HG03342 (cell line): ENCODE measurements around the gene DPH2.
A peak's percentile ranks its signal among the peaks of the same experiment; 100 is the strongest.

ENCODE experiments used
- ATAC-seq: cut with Tn5 transposase; IDR thresholded peaks from one replicate; pipeline ENCODE4 v1.9.1; 2021; ENCODE audit warnings: mild to moderate bottlenecking, moderate library complexity; ENCODE audit not compliant: unreplicated experiment

DPH2 gene

GRCh38 chr1:43944860-43945259, 24.9 kb upstream of the DPH2 start:
- no peak for ATAC-seq

GRCh38 chr1:43945674-43946235, 24.1 kb upstream of the DPH2 start:
- no peak for ATAC-seq

DNA sequence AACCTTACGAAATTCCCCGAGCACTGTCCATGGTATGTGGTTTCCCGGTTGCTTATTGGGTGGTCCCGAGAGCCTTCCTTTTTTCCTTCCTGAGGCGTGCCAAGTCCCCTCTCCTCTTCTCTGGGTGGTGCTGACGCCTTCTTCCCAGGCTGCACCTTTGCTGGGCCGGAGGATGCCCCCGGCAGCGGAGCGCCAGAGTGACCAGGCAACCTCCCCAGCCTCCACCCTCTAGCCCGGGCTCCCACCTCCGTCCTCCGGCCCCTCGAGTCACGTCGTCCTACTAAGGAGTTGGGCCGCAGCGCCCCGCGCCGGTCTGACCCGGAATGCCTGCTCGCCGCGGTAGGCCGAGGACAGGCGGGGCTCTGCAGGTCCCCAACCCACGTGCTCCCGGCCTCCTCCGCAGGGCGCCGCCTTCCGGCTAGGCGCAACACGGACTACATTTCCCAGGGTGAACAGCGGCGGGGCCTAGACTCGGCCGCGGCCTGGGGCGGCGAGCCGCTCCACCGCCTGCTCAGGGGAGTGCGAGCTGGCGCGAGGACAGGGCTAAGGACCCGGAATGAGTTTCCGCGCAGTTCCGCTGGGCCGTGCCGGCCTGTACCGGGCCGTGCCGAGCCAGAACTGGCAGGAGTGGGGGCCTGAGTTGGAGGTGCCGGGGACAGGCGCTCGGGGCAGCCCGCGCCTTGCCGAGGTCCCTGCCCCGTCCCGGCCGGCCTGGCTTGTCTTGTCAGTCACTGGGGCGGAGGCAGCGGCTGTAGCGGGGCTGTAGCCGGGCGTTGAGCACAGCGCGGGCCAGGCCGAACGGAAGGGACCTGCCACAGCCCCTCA, 23.4 kb upstream of the DPH2 start, which contains the start of gene IPO13:
IPO13 (plus strand) TSS at position 715 of the 825 bp plus-strand sequence. CDS start 651 bp downstream, outside the sequence.
- ATAC-seq = peak; percentile 91

DNA sequence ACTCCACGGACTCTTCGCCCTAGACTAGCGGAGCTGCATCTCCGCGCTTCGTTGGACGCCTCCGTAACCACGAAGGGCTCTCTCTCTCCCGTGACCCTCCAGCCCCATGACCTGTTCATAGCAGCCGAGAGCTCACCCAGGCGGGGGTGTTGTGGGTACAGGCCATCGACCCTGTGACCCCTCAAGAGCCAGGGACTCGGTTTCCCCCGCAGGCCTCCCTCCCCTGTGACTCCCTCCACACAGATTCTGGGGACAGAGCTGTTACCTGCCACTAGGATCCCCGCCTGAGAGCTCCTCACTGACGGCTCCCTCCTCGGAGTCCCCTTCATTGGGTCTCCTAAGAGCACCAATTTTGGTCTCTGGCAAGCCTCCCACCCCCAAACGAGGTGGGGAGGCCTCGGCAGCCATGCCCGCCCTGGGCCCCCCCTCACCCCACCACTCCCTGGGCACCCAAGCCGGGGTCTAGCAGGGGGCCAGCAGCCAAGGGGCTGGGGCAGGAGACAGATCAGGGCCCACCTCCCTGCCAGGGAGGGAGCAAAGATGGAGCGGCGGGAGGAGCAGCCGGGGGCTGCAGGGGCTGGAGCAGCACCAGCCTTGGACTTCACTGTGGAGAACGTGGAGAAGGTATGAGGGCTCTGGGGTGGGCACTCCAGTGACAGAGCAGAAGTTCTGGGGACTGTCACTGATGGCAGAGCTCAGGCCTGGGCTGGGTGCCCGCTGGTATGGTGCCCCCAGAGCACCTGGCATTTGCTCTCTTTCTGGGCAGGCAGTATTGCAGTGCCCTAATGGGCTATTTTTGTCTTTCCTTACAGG, 22.5 kb upstream of the DPH2 start:
- ATAC-seq = no peak

GRCh38 chr1:43947874-43948437, 21.9 kb upstream of the DPH2 start:
- ATAC-seq = no peak

DNA sequence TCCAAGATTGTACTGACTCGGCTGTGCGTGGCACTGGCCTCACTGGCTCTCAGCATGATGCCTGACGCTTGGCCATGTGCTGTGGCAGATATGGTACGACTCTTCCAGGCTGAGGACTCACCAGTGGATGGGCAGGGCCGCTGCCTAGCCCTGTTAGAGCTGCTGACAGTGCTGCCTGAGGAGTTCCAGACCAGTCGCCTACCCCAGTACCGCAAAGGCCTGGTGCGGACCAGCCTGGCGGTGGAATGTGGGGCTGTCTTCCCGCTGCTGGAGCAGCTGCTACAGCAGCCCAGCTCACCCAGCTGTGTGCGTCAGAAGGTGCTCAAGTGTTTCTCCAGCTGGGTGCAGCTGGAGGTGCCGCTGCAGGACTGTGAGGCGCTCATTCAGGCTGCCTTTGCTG, 20.1 kb upstream of the DPH2 start:
- ATAC-seq = no peak

GRCh38 chr1:43951021-43951985, 18.5 kb upstream of the DPH2 start:
- ATAC-seq = no peak

DNA sequence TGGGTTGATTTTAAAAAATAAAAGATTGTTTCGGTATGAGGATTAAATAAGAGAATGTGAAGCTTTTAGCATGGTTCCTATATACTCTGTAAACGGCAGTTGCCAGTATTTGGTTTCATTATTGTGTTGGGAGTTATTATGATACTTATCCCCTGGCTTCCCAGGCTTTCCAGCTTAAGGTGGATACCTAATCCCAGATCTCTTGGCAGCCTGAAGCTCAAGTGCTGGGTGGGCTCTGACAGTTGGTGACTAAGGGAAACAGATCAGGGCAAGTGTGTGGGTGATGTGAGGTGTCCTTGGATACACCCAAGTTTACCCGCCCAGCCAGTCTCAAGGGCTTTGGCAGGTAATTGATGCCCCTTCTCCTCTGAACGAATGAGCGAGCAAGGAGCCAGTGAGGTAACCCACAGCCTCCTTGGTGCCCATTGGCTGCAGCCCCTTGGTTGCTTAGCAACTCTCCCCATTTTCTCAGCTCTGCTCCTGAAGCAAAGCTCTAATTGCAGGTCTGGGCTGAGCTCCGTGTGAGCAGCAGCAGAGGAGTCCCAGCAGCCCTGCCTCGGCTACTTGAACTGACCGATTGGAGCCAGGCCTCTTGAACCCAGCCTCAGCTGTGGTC, 17.0 kb upstream of the DPH2 start:
- ATAC-seq = no peak

DNA sequence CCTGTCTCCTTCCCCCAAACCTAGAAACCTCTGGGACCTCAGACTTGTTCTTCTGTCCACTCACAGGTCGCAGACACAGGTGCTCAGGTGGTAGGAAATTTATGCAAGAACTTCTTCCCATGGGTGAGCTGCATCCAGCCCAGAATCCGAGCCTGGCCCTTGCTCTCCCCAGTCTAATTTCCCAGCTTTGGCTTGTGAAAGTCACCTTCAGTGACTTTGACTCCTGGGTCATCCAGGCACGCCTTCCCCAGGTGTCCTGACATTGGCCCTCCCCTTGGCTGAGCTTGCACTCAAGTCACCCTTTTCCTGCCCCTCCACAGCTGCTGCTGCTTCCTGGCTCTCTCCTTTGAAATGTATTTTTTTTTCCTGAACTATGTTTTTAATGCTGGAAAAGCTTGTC, 16.4 kb upstream of the DPH2 start:
- ATAC-seq = no peak

- no peak for ATAC-seq
These were observed 15.8 kb upstream of the DPH2 start for GRCh38 chr1:43954036-43954435.

GRCh38 chr1:43956234-43956633, 13.6 kb upstream of the DPH2 start:
- ATAC-seq = no peak

GRCh38 chr1:43957407-43958040, 12.3 kb upstream of the DPH2 start:
- no peak for ATAC-seq

GRCh38 chr1:43958351-43959255, 11.2 kb upstream of the DPH2 start:
- no peak for ATAC-seq

- no peak for ATAC-seq
These were observed 9.0 kb upstream of the DPH2 start for GRCh38 chr1:43960798-43961197.

- no peak for ATAC-seq
These were observed 8.1 kb upstream of the DPH2 start for GRCh38 chr1:43961692-43962091.

- ATAC-seq = no peak
These were observed 7.5 kb upstream of the DPH2 start for GRCh38 chr1:43962324-43962723.

GRCh38 chr1:43963006-43963405, 6.8 kb upstream of the DPH2 start:
- no peak for ATAC-seq

DNA sequence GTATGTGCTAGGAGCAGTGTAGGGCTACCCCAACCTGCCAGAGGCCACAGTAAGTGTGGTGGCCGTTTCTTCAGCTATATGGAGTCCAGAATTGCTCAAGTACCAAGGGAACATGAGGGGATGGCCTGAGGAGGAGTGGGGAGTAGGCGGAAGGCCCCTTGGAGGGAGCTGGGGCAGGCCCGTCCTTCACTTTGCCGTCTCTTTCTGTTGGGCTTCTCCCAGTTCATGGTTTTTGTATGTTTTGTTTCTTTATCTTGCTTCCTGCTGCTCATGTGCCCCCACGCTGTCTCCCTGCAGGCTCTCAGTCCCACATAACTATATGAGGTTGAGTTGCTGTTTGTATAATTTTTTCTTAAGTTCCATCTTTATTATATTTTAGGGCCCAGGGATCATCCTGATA, 5.9 kb upstream of the DPH2 start:
- no peak for ATAC-seq
